ENCODE data around the gene GPATCH3.

- TF ChIP-seq GABPA (IDR thresholded peaks at IDR 0.05; ENCODE audit: low read depth) (no peak), POLR2AphosphoS5 (IDR thresholded peaks at IDR 0.05; ENCODE audit: low read depth) (no peak), CTCF (IDR thresholded peaks at IDR 0.05; ENCODE audit: insufficient read depth, low read length) (no peak), REST (IDR thresholded peaks at IDR 0.05; ENCODE audit: insufficient replicate concordance, low read depth) (no peak)
Observed at GRCh38 chr1:26894263-26894662, 6.0 kb downstream of the GPATCH3 start.

Data from HL-60 (cell line).